ENCODE results near the gene C1QTNF6. TPM values are rescaled to one million over a fixed set of nuclear protein-coding genes. Genes with fewer than 3 reads are reported as not detected.

The C1QTNF6 gene
- total RNA-seq, 1 experiment from 2014 or later: 1.7 TPM

DNA sequence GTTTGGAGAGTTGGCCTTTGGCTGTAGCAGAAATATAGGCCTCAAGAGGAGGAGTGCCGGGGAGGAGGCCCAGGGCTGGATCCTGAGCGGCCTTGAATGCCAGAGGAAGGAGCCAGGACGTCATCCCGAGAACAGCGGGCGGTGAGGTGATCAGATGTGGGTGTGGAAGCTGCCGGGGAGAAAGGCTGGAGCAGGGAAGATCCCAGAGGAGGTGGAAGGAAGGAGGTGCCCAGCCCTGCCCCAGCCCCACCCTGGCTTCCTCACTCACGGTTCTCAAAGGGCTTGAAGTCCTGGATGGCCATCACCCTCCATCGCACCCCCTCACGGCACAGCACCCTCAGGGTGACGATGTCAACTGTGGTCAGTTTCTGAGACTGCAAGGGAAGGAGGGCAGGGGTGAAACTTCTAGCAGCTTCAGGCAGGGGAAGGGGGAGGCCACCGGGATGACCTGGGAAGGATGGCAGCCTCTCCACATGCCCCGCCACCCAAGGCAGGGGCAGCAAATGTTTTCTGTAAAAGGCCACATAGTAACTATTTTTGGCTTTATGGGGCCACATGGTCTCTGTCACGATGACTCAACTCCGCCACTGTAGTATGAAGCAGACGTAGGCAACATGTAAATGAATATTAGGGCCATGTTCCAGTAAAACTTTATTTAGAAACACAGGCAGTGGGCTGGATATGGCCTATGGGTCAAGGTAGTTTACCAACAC lies 49.0 kb downstream of the C1QTNF6 start:
- Histone ChIP-seq H3K4me3 (ENCODE audit: low read length) (no peak overlapping the region), H3K4me2 (ENCODE audit: low read depth, low read length, poor library complexity, severe bottlenecking) (no peak overlapping the region), H3K27ac (ENCODE audit: low read length) (no peak overlapping the region), H3K79me2 (ENCODE audit: low read length) (no peaks in the 10 kb centered on the region), H3K9me2 (replicated peaks; ENCODE audit: insufficient read depth, low read length) (no peaks in the 10 kb centered on the region), H2AFZ (ENCODE audit: low read length) (no peak overlapping the region), H3K36me3 (ENCODE audit: insufficient read depth, low read length) (no peaks in the 10 kb centered on the region), H3K4me1 (ENCODE audit: low read length) (no peaks in the 10 kb centered on the region), H3K27me3 (ENCODE audit: low read length) (no peaks in the 10 kb centered on the region), H4K20me1 (ENCODE audit: insufficient read depth, low read depth, low read length) (no peaks in the 10 kb centered on the region), H3K9ac (ENCODE audit: low read length) (no peak overlapping the region), H3K9me3 (ENCODE audit: low read length) (no peaks in the 10 kb centered on the region)
- DNase-seq: no peak

DNA sequence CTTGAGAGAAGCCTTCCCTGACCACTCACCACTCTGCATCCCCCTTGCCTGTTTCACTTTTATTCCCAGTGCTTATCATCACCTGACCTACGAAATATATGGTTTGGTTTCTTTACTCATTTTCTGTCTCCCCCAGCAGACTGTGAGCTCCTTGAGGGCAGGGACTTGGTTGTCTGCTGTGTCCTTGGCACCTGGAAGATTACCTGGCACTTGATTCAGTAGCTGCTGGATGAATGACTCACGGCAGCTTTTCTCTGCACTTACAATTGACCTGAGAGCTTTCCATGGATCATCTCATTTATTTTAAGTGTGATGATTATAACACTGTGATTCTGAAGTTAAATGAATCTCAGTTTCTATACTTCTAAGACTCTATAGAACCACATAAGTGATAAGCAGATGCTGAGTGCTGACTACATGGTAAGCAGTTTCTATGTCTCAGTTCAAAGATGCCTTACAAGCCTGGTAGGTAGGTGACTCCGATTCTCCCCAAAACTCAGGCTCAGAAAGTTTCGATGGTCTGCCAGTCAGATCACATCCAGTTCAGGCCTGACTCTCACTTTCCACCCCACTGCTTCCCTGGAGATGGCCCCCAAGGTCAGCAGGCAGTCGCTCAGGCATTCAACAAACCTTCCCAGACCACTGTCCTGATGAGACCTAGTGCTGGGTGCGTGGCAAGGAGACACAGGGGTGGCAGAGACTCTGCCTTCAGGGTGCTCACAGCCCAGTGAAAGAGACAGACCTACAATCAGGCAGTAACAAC lies 50.0 kb downstream of the C1QTNF6 start:
- Histone ChIP-seq H3K4me2 (ENCODE audit: low read depth, low read length, poor library complexity, severe bottlenecking) (no peak overlapping the region), H3K9me2 (replicated peaks; ENCODE audit: insufficient read depth, low read length) (no peaks in the 10 kb centered on the region), H3K9ac (ENCODE audit: low read length) (no peak overlapping the region), H3K27ac (ENCODE audit: low read length) (no peak overlapping the region), H3K27me3 (ENCODE audit: low read length) (no peaks in the 10 kb centered on the region), H3K79me2 (ENCODE audit: low read length) (no peaks in the 10 kb centered on the region), H3K4me3 (ENCODE audit: low read length) (no peak overlapping the region), H2AFZ (ENCODE audit: low read length) (no peak overlapping the region), H4K20me1 (ENCODE audit: insufficient read depth, low read depth, low read length) (no peaks in the 10 kb centered on the region), H3K36me3 (ENCODE audit: insufficient read depth, low read length) (no peaks in the 10 kb centered on the region), H3K4me1 (ENCODE audit: low read length) (no peaks in the 10 kb centered on the region), H3K9me3 (ENCODE audit: low read length) (no peaks in the 10 kb centered on the region)
- no peak for DNase-seq

DNA sequence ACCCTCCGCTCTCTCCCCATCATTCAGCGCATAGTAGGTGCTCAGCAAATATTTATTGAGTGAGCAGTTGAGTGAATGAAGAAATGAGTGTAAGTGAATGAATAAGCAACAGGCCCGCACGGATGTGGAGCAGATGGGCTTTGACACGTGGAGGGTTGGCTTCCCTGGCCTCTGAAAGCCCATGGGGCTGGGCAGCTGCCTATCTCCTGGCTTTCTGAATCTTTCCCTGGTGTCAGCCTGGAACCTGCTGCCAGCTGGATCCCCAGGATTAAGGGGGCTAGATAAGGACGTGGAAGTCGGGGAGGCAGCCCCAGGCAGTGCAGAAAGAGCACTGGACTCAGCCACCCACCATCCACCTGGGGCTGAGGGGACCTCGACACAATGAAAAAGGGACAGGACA lies 50.9 kb downstream of the C1QTNF6 start:
- no peaks in the 10 kb centered on the region for H3K36me3 ChIP-seq (ENCODE audit: insufficient read depth, low read length)
- H4K20me1 ChIP-seq (ENCODE audit: insufficient read depth, low read depth, low read length): no peaks in the 10 kb centered on the region
- no peaks in the 10 kb centered on the region for H3K9me3 ChIP-seq (ENCODE audit: low read length)
- H3K4me3 ChIP-seq (ENCODE audit: low read length): no peak overlapping the region
- no peak overlapping the region for H2AFZ ChIP-seq (ENCODE audit: low read length)
- H3K9ac ChIP-seq (ENCODE audit: low read length): no peak overlapping the region
- H3K4me2 ChIP-seq (ENCODE audit: low read depth, low read length, poor library complexity, severe bottlenecking): no peak overlapping the region
- no peak for DNase-seq
- H3K9me2 ChIP-seq (replicated peaks; ENCODE audit: insufficient read depth, low read length): no peaks in the 10 kb centered on the region
- no peak overlapping the region for H3K27ac ChIP-seq (ENCODE audit: low read length)
- H3K4me1 ChIP-seq (ENCODE audit: low read length): no peaks in the 10 kb centered on the region
- H3K27me3 ChIP-seq (ENCODE audit: low read length): no peaks in the 10 kb centered on the region
- no peaks in the 10 kb centered on the region for H3K79me2 ChIP-seq (ENCODE audit: low read length)

DNA sequence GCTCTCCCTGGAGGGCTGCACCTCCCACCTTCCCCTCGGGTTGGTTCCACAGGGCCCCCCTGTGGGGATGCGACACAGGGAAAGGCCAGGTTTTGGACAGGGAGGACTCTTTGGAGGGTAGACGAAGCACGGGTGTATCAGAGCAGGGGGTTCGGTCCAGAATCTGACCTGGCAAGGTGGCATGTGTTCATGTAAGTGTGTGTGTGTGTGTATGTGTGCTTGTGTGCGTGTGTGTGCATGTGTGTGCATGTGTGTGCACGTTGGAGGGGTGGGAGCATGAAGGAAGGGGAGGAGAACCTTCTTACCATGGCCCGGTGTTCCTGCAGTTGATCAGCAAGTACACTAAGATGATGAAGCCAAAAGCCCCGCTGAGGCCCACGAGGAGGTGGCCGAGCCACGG lies 53.0 kb downstream of the C1QTNF6 start:
- no peaks in the 10 kb centered on the region for H3K36me3 ChIP-seq (ENCODE audit: insufficient read depth, low read length)
- DNase-seq: no peak
- no peaks in the 10 kb centered on the region for H4K20me1 ChIP-seq (ENCODE audit: insufficient read depth, low read depth, low read length)
- H3K9me2 ChIP-seq (replicated peaks; ENCODE audit: insufficient read depth, low read length): no peaks in the 10 kb centered on the region
- no peaks in the 10 kb centered on the region for H3K9me3 ChIP-seq (ENCODE audit: low read length)
- H3K9ac ChIP-seq (ENCODE audit: low read length): no peak overlapping the region
- H3K4me2 ChIP-seq (ENCODE audit: low read depth, low read length, poor library complexity, severe bottlenecking): no peak overlapping the region
- H3K4me1 ChIP-seq (ENCODE audit: low read length): no peaks in the 10 kb centered on the region
- no peak overlapping the region for H2AFZ ChIP-seq (ENCODE audit: low read length)
- H3K27me3 ChIP-seq (ENCODE audit: low read length): no peaks in the 10 kb centered on the region
- no peak overlapping the region for H3K27ac ChIP-seq (ENCODE audit: low read length)
- no peak overlapping the region for H3K4me3 ChIP-seq (ENCODE audit: low read length)
- H3K79me2 ChIP-seq (ENCODE audit: low read length): no peaks in the 10 kb centered on the region

DNA sequence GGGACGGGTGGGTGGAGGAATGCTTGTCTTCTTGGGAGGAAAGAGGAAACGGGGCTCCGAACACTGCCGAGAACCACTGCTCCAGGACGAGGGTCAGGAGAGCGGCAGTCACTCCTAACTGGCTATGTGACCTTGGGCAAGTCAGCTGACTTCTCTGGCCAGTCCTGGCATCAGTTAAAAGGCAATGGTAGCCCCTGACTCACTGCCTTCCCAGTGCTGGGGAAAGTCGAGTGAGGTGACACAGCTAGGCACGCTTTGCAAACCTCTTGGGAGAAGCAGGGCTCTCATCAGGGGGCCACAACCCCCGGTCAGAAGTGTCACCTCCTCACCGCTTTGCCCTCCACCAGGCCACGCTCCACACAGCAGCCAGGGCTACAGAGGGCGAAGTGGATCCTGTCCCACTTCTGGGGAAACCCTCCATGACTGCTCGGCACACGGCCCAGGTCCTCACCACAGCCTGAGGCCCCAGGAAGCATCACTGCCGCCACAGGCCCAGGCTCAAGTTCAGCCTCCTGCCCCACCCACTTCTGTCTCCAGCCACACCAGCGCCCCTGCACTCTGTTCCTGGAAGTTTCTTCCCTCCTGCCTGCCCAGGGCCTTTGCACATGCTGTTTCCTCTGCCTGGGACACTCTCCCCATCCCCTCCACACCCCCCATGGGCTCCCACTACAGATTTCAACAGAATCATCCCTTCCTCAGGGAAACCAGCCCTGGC lies 54.6 kb downstream of the C1QTNF6 start:
- Histone ChIP-seq H3K27ac (ENCODE audit: low read length) (no peak overlapping the region), H3K4me2 (ENCODE audit: low read depth, low read length, poor library complexity, severe bottlenecking) (no peak overlapping the region), H2AFZ (ENCODE audit: low read length) (no peak overlapping the region), H3K4me3 (ENCODE audit: low read length) (no peak overlapping the region), H3K4me1 (ENCODE audit: low read length) (no peaks in the 10 kb centered on the region), H3K9me2 (replicated peaks; ENCODE audit: insufficient read depth, low read length) (no peaks in the 10 kb centered on the region), H4K20me1 (ENCODE audit: insufficient read depth, low read depth, low read length) (0 out of 2 replicates have a peak, but pooled peaks cover 2% of the 10 kb centered on the region), H3K27me3 (ENCODE audit: low read length) (no peaks in the 10 kb centered on the region), H3K9me3 (ENCODE audit: low read length) (no peaks in the 10 kb centered on the region), H3K79me2 (ENCODE audit: low read length) (no peaks in the 10 kb centered on the region), H3K36me3 (ENCODE audit: insufficient read depth, low read length) (no peaks in the 10 kb centered on the region), H3K9ac (ENCODE audit: low read length) (no peak overlapping the region)
- no peak for DNase-seq

DNA sequence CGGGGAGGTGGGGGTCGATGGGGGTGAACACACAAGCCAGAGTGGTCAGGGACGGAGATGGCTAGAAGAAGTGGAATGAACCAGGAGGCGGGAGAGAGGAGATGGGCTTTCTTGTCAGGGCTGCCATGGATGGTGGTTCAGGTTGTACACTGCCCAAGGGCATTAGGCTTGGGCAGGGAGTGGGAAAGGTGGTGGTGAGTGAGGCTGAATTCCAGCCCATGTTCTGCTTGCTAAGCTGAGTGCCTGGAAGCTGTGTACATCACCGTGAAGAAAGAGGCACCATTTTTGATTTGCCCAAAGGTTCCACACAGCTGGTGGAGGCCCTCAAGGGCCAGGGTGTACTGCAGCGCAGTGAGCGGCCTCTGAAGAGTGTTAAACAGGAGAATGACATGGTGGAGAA lies 55.3 kb downstream of the C1QTNF6 start:
- Histone ChIP-seq H2AFZ (ENCODE audit: low read length) (no peak overlapping the region), H3K27ac (ENCODE audit: low read length) (no peak overlapping the region), H3K4me3 (ENCODE audit: low read length) (no peak overlapping the region), H3K36me3 (ENCODE audit: insufficient read depth, low read length) (no peaks in the 10 kb centered on the region), H3K4me1 (ENCODE audit: low read length) (no peaks in the 10 kb centered on the region), H4K20me1 (ENCODE audit: insufficient read depth, low read depth, low read length) (0 out of 2 replicates have a peak, but pooled peaks cover 3% of the 10 kb centered on the region), H3K4me2 (ENCODE audit: low read depth, low read length, poor library complexity, severe bottlenecking) (no peak overlapping the region), H3K9ac (ENCODE audit: low read length) (no peak overlapping the region), H3K79me2 (ENCODE audit: low read length) (no peaks in the 10 kb centered on the region), H3K9me3 (ENCODE audit: low read length) (no peaks in the 10 kb centered on the region), H3K9me2 (replicated peaks; ENCODE audit: insufficient read depth, low read length) (no peaks in the 10 kb centered on the region), H3K27me3 (ENCODE audit: low read length) (no peaks in the 10 kb centered on the region)
- no peak for DNase-seq

Small RNA genes within 50 kb of the gene (small RNA-seq; reads per million reads assigned to genes)
- gene Z82188.1: not detected

Other genes with a start within 250 kb of the C1QTNF6 start
- 6.0 and 8.3 TPM in 2 replicates for gene TST, start 168.8 kb downstream of the C1QTNF6 start, total RNA-seq (2014; rRNA removed; shearing (Covaris generic); ENCODE audit: low replicate concordance)
- 26.1 and 53.7 TPM in 2 replicates for gene MPST, start 168.5 kb downstream of the C1QTNF6 start, total RNA-seq (2014; rRNA removed; shearing (Covaris generic); ENCODE audit: low replicate concordance)
- 17.5 and 24.9 TPM in 2 replicates for gene KCTD17, start 136.5 kb downstream of the C1QTNF6 start, total RNA-seq (2014; rRNA removed; shearing (Covaris generic); ENCODE audit: low replicate concordance)
- gene TMPRSS6, start 78.5 kb downstream of the C1QTNF6 start, total RNA-seq (2014; rRNA removed; shearing (Covaris generic); ENCODE audit: low replicate concordance): not detected in 2 replicates
- 0.25 TPM in 1 of 2 replicates, not detected in the other for gene IL2RB, start 38.3 kb downstream of the C1QTNF6 start, total RNA-seq (2014; rRNA removed; shearing (Covaris generic); ENCODE audit: low replicate concordance)
- not detected in 2 replicates for gene SSTR3, start 24.2 kb upstream of the C1QTNF6 start, total RNA-seq (2014; rRNA removed; shearing (Covaris generic); ENCODE audit: low replicate concordance)
- gene RAC2, start 56.0 kb upstream of the C1QTNF6 start, total RNA-seq (2014; rRNA removed; shearing (Covaris generic); ENCODE audit: low replicate concordance): 251 and 294 TPM in 2 replicates
- gene CYTH4, start 94.3 kb upstream of the C1QTNF6 start, total RNA-seq (2014; rRNA removed; shearing (Covaris generic); ENCODE audit: low replicate concordance): 11.1 and 12.6 TPM in 2 replicates
- gene ELFN2, start 239.2 kb upstream of the C1QTNF6 start, total RNA-seq (2014; rRNA removed; shearing (Covaris generic); ENCODE audit: low replicate concordance): not detected in 2 replicates

Data from Karpas-422 (cell line).